Measurements from ENCODE around the gene SRRM3.
"Not testable (repeated sequence)": the region's sequence is repeated elsewhere in the genome, so short reads cannot be mapped to it uniquely, and the experiment has no call there.

SRRM3 gene

DNA sequence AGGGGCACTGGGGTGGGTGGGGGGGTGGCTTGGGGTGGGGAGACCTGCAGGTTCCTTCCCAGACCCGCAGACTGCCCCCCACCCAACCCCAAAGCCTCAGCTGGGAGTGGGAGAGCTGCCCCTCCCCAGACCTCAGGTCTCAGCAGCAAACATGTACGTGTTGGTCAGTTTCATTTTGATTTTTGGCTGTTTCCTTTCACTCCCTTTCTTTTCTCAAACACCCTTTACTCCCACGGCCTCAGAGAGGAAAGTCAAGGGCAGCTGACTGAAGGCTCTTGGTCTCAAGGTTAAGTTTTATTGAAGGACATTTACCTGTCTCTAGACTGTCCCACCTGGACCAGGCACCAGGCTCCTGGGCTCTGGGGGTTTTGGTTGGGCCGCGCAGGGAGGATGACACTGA, 66.7 kb downstream of the SRRM3 start:
- DNase-seq = no peak

DNA sequence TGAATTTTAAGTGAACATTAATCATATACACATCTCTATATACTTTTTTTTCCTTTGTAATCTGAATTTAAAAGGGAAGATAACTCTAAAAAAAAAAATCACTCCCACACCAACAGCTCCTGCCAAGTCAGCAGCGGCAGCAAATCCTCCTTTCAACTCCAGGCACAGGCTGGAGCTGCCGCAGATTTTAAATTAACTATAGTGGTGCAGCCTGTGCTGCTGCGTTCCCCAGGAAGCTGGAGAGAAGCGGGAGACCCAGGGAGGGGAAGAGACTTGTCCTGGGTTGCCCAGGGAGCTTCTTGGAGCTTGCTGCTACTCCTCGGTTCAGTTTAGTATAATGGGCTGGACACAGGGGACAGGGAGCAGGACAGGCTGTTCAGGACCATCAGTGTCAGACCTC, 68.2 kb downstream of the SRRM3 start:
- no peak for DNase-seq

DNA sequence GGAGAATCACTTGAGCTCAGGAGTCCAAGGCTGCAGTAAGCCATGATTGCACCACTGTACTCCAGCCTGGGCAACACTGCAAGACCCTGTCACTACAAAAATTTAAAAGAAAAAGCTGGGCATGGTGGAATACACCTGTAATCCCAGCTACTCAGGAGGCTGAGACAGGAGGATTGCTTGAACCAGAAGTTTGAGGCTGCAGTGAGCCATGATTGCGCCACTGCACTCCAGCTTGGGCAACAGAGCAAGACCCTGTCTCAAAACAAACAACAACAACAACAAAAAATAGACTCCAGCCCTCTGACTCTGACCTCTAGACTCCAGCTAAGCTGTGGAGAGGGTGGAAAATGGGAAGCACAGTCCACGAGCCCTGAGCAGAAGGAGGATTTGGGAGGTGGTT, 69.7 kb downstream of the SRRM3 start:
- DNase-seq = not testable (repeated sequence)

- DNase-seq = no peak
Measured at GRCh38 chr7:76272142-76272541, 70.4 kb downstream of the SRRM3 start.

DNA sequence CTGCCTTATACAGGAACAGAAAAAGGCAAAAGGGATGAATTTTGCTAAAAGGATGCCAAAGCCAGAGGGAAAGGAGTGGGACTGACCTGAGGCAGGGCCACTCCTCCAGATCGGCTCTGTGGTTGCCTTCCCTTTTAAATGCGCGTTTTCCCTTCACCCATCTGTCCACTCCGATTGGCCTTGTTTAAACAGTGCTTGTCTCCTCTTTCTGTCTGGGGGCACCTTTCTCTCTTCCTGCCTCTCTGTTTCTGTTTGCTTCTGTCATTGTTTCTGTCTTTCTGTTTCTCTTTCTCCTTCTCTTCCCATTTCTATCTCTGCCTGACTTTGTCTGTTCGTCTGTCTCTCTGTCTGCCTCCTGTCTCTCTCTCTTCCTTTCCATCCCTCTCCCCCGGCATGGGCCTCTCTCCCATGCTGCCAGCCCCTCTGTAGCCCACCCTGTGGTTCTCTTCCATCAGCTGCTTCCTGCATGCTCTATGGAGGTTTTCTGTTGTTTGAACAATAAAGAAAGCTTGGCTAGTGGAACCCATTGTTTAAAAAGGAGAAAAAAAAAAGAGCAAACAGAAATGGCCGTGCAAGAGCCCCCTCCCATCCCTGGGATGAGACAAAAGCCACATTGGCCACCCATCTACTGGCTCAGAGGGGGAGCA, 71.3 kb downstream of the SRRM3 start:
- no peak for DNase-seq

- DNase-seq = no peak
Measured at GRCh38 chr7:76273503-76273902, 71.8 kb downstream of the SRRM3 start.

DNA sequence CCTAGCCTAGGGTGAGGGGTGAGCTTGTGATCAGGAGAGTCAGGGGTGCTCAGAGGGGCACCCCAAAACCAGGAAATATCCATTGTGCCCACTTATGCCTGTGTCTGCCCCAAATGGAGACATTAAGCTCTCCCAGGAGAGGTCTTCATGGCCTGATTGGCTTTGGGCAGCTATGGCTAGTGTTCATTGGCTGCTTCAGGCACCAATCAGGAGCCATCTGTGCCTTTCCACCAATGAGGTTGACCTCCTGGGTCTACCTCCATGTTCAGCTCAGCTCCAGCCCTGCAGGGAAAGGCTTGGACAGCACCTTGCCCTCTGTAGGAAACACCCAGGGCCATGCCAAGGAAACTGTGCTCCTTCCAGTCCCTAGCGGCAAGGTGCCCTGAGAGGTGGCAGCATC, 76.8 kb downstream of the SRRM3 start:
- DNase-seq = no peak

DNA sequence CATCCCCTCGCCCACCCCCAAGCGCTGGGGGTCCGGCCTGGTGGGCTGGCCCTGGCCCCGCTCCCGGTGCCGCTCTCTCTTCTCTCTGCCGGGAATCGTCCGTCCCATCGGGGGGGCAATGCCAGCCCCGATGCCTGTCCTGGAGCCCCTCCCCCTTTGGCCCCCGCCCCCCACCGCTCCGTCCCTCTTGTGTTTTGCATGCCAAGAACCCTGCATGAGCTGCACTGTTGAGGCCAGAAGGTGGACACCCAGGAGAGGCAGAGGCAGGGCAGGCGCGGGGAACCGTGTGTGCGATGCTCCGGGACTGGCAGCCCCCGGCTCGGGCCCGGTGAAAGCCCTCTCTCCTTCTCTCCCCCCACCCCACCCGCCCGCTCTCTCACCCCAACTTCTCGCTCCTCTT, 78.7 kb downstream of the SRRM3 start:
- no peak for DNase-seq

DNA sequence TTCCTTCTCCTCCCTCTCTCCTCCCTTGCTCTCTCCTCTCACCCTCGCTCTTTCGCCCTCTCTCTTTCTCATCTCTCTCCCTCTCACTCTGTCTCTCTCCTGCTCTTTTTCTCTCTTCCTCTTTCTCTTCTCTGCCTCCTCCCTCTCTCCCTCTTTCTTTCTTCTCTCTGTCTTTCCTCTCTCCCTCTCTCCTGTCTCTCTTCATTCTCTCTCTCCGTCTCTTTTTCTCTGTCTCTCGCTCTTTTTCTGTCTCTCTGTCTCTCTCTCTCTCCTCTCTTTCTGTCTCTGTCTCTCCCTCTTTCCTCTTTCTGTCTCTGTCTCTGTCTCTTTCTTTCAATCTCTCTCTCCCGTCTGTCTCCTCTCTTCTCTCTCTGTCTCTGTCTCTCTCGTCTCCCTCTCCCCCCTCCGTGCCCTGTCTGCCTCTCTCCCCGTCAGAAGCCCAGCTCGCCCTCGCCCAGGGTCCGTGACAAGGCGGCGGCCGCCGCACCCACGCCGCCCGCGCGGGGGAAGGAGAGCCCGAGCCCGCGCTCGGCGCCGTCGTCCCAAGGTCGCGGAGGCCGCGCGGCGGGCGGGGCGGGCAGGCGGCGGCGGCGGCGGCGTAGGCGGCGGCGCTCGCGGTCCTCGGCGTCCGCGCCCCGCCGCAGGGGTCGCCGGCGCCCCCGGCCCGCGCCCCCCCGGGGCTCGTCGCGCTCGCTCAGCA, 79.5 kb downstream of the SRRM3 start:
- no peak for DNase-seq

DNA sequence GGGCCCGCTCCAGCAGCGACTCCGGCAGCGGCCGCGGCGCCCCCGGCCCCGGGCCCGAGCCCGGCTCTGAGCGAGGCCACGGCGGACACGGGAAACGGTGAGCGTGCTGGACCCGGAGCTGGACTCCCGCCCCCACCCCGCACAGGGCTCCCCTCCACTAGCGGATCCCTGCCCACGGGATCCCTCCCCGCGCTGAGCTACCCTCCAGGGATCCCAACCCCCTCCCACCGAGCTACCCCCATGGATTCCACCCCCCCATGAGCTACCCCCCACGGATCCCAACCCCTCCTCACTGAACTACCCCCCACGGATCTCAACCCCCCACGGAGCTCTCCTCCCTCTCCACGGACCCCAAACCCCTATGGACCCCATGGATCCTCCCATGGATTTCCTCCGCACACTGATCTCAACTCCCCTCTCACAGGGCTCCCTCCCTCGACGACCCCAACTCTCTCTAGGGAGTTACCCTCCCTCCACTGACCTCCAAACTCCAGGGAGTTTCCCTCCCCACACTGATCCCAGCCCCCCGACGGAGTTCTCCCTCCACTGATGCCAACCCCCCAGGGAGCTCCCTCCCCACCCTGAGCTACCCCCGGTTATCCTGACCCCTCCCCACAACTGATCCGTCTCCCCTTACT, 80.1 kb downstream of the SRRM3 start:
- no peak for DNase-seq

DNA sequence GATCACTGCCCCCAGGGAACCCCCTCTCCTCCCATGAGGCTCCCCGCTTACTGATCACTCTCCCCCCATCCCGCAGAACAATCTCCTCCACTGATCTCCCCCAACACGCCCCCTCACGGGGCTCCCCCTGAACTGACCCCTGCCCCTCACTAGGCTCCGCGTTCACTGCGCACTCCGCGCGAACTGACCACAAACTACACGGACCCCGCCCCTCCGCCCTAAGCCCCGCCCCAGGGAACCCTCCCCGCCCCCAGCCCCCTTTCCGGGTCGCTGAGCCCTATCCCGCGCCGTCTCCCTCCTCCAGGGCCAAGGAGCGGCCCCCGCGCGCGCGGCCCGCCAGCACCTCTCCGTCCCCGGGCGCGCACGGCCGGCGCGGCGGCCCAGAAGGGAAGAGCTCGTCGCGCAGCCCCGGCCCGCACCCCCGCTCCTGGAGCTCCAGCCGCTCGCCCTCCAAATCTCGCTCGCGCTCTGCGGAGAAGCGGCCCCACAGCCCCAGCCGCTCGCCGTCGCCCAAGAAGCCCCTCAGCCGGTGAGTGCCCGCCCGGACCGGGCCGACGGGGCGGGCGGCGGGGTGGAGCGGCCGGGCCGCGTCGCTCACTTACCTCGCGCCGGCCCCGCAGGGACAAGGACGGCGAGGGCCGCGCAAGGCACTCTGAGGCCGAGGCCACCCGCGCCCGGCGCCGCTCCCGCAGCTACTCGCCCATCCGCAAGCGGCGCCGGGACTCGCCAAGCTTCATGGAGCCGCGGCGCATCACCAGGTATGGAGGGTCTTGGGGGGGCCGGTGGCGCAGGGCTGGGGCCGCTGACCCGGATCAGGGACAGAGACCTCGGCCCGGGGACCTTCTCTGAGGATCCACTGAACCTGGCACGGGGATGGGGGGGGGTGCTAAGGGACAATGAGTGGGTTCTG, 80.9 kb downstream of the SRRM3 start:
- no peak for DNase-seq

DNA sequence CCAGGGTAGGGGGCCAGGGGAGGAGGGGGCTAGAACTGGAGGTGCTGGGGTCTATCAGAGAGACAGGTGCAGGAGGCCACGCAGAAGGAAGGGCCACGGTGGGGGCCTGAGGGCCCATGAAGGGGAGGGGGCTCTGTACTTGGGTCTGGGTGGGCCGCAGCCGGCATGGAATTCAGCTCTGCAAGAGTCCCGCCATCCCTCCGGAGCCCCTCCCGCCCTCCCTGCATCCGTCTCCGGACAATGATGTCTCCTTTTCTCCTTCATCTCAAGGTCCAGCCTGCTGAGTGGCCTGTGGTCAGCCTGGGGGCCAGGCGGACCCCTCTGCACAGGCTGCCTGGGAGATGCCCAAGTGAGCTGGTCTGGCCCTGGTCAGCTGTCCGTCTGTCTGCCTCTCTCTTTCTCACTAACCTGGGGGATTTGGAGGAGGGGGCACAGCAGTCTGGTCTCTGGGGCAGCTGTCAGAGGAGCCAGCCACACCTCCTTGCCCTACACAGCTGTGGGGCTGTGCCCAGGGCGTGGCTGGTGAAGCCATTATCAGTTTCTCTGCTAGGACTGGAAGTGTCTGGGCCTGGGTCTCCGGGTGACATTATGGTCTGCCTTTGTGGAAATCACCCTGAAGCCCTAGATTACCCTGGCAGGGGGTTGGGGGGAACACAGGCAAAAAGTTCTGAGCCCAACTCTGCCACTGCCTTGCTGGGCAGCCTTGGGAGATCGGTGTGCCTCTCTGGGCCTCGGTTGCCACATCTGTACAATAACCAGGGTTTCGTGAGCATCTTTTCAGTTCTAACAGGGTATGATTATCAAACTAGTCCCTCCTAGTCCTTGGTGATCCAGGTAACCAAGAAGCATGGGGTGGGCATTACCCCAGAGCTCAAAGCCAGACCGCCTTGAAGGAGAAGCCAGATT, 81.8 kb downstream of the SRRM3 start:
- no peak for DNase-seq

- DNase-seq = no peak
Measured at GRCh38 chr7:76285604-76286374, 84.1 kb downstream of the SRRM3 start.

GRCh38 chr7:76286842-76287403, 85.2 kb downstream of the SRRM3 start:
- no peak for DNase-seq

- not testable (repeated sequence) for DNase-seq
Measured at GRCh38 chr7:76290847-76291350, 89.2 kb downstream of the SRRM3 start.

GRCh38 chr7:76291351-76292212, 89.9 kb downstream of the SRRM3 start:
- DNase-seq = peak; percentile 97

DNA sequence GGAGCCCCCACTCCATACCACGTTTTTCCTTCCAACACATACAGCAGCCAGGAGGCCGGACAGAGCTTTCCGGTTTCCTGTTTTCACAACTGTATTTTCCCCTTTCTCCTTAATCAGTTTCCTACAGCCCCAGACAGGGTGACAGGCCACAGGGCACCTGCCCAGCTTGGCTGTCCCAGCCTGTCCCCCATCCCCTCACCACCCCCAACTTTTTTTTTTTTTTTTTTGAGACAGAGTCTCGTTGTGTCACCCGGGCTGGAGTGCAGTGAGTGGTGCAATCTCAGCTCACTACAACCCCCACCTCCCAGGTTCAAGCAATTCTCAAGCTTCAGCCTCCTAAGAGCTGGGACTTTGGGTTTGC, 90.5 kb downstream of the SRRM3 start:
- no peak for DNase-seq

DNA sequence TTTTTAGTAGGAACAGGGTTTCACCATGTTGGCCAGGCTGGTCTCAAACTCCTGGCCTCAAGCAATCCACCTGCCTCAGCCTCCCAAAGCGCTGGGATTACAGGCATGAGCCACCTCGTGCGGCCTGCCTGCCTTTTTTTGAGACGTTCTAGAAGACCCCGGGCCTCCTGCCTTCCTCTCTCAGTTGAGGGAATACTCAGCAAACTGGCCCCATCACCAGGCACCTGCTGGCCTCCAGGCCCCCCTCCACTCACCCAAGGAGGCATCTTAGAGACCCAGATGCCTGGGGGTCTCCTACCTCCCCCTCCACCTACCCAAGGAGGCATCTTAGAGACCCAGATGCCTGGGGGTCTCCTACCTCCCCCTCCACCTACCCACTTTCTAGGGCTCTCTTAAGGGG, 91.2 kb downstream of the SRRM3 start:
- DNase-seq = not testable (repeated sequence)

GRCh38 chr7:76293407-76293901, 91.8 kb downstream of the SRRM3 start:
- no peak for DNase-seq
